HG03025 (cell line): ENCODE results near the gene RPL4.
A peak's percentile ranks its signal among the peaks of the same experiment; 100 is the strongest.
"Not testable (repeated sequence)": the region's sequence is repeated elsewhere in the genome, so short reads cannot be mapped to it uniquely, and the experiment has no call there.

Experiments
- ATAC-seq: cut with Tn5 transposase; IDR thresholded peaks from one replicate; pipeline ENCODE4 v1.9.1; 2021; ENCODE audit warnings: mild to moderate bottlenecking, moderate library complexity; ENCODE audit not compliant: unreplicated experiment, low FRiP score

The RPL4 gene

DNA sequence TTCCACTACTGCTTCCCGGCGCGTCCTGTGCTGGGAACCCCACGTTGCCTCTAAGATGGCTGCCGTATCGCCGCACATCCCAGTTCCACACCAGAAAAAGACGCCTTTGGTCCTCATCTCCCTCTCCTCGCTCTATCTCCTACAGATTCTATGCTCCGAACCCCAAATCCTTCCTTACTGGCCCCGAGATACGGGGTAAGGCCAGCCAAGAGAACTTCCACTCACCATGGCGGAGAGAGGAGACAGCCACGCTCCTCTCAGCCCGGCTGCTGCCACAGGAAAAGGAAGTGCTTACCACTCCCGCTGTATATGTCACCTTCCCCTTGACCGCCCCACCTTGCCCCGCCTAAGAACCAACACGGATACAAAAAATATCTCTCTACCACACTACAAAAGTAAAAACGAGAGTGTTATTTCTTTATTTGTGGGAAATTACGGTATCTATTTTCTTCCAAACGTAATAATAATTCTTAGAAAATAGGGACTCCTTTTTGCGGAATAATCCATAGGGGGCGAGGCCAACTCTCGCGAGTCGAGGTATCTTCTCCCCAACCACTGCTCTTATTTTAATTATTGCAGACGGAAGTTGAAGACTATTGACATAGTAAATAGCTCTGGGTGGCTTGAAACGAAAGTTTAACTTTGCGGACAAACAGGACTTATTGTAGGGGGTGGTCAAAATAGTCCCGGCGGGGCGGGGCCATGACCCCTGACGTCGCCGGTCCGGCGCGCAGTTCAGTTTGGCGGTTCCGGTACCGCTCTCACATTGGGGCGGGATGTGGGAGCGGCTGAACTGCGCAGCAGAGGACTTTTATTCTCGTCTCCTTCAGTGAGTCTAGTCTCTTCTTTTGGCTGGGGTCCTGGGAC is at the start of gene RPL4, which contains the start of gene ZWILCH:
Gene RPL4, minus strand, starts transcription at position 293 of the 867 bp plus-strand sequence. Its CDS starts 65 bp downstream, at position 228.
Gene ZWILCH, plus strand, starts transcription at position 764 of the 867 bp plus-strand sequence. Its CDS starts 13 bp downstream, at position 777.
- ATAC-seq, result peak; percentile 76

DNA sequence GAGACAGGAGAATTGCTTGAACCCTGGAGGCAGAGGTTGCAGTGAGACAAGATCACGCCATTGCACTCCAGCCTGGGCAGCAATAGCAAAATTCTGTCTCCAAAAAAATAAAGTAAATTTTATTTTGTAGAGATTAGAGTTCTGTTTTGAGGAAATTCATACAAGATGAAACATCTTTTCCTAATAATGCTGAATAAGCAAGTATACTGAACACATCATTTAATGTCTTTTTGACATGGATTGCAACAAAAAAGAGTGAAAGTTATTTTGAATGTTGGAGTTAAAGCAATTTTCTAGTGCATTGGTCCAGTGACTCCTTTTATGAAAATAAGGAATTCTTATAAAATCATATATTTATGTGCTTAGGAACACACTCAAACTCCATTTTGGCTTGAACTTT is 40.6 kb upstream of the RPL4 start:
- no peak for ATAC-seq

DNA sequence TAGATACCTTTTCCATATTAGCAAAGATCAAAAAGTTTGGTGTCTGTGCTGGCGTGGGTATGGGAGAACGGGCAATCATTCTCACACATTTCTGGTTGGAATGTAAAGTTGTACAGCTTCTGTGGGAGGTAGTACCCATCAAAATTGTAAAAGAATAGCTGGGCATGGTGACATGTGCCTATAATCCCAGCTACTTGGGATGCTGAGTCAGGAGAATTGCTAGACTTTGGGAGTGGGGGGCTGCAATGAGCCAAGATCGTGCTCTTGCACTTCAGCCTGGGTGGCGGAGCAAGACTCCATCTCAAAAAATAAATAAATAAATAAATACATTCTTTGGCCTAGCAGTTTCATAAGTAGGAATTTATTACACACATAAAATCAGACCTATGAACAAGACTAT is 38.2 kb upstream of the RPL4 start:
- no peak for ATAC-seq

DNA sequence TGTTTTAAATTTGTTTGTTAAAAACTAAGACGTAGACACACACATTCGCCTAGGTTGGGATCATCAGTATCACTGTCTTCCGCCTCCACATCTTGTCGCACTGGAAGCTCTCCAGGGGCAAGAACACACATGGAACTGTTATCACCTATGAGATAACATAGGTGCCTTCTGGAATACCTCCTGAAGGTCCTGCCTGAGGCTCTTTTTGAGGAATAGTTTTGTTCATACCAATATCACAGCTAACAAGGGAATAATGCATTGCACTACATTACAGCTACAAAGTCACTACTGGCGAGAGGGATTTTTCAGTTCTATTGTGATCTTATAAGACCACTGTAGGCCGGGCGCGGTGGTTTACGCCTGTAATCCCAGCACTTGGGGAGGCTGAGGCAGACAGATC is 30.4 kb upstream of the RPL4 start:
- no peak for ATAC-seq

DNA sequence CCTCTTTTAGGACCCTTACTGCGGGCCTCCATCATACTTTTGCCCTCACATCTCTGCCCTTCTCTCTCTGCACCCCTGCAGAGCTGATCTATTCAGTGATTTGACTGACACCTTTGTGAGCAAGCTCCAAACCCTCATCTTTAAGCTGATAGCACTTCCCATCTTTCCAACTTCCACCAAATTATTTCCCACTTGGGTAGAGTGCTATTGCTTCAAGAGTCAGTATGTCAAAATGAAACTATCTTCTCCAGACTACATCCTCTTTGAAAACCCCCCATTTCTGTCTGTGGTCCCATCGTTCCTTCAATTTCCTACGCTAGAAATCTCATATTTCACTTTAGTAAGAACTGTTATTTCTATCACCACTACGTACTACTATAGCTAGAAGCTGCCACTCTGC is 20.2 kb upstream of the RPL4 start:
- ATAC-seq, result no peak

DNA sequence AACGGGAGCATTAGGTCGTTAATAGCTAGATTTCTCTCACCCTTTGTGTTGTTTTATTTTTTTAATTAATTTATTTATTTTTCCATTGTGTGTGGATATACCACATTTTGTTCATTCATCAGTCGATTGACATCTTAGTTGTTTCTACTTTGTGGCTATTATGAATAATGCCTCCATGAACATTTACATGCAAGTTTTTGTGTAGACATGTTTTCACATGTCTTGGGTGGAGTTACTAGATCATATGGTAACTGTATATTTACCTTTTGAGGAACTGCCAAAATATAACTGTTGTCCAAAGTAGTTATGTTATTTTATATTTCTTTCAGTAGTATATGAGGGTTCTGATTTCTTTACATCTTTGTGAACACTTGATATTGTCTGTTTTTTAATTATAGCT is 19.3 kb upstream of the RPL4 start:
- ATAC-seq, result no peak

DNA sequence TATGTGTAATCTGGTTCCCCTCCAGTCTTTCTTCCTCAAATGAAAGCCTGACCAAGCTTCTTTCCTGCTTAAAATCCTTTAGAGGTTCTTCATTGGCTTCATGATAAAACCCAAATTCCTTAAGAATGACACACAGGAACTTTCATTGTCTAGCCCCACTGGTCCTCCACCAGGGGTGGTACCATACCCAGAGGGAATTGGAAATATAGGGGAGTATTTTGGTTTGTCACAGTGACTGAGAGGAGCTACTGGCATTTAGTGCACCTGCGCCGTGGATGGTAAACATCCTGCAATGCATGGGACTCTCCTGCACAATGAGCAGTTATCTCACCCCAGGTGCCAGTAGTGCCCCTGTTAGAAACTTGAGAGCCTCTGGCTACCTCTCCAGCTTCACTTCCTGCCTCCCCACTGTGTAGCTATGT is 11.3 kb upstream of the RPL4 start:
- no peak for ATAC-seq

DNA sequence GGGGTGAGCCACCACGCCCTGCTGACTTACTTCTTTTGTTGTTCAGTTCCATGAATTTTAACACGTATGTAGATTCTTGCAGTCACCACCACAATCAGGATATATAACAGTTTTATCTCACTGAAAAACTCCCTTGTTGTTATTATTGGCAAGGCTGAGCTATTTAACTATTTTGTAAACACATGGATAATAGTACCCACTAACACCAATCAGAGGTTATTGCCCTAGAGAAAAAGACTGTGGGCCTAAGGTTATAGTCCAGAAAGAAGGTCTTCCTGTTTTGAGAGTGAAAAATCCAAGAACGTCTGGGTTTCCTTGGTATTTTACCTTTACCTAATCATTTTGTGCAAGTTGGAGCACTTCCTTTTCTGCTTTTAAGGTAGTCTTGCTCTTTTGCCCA is 9.9 kb upstream of the RPL4 start:
- no peak for ATAC-seq

DNA sequence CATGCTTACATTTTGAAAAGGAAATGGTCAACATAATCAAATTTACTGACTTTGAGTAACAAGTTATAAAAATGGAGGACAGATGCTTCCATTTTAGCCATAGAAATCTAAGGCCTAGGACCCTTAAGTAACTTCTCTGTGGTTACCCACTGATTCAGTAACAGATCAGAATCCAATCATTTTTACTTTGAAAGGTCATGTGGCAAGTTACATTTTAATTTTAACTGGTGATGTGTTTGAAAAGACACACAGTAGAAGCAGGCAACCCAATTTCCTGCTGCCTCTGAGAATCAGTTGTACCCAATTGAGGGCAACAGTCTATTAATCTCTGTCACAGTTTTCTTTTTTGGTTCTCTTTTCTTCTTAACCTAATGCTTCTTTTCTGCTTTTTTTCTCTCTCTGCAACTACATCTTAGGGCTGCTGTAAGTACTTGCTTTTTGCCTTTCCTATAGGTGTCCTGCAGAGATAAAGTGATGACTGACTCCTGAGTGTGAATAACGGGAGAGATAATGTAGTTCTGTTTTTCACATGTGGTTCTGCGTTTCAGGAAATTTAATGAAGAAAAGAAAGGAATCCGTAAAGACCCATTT is 3.7 kb upstream of the RPL4 start:
- no peak for ATAC-seq

DNA sequence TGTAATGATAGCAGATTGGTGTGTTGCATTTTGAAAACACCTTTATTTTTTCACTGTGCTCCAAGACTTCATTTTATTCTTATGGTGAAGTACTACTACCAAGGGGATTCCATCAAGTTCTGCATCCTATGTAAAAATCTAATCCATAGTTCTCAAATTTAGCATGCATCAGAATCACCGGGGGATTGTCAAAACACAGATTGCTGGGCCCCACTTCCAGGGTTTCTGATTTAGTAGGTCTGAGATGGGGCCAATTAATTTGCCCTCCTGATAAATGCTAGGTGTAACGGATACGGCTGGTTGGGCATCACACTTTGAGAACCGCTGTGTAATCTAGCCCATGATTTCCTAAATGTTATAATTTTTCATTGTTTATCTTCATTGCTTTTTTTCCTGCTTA is 1.2 kb upstream of the RPL4 start:
- ATAC-seq, result no peak

DNA sequence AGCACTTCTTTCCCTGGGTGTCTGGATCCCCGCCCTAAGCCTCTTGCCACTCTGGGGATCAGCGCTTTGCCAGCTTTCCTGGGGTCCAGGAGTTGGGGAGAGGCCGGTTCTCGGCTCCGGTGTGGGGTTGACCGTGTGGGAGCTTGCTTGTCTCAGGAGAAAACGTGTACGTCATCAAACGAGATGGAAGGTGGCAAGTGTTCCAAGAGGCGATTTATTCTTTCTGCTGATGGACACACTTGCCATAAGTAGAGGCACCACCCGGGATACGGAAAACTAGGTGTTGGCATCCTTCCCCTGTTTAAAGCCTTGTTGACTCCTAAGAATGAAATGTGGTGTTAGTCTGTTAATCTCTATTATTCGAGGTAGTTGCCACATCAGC is 766 bp upstream of the RPL4 start:
- no peak for ATAC-seq

DNA sequence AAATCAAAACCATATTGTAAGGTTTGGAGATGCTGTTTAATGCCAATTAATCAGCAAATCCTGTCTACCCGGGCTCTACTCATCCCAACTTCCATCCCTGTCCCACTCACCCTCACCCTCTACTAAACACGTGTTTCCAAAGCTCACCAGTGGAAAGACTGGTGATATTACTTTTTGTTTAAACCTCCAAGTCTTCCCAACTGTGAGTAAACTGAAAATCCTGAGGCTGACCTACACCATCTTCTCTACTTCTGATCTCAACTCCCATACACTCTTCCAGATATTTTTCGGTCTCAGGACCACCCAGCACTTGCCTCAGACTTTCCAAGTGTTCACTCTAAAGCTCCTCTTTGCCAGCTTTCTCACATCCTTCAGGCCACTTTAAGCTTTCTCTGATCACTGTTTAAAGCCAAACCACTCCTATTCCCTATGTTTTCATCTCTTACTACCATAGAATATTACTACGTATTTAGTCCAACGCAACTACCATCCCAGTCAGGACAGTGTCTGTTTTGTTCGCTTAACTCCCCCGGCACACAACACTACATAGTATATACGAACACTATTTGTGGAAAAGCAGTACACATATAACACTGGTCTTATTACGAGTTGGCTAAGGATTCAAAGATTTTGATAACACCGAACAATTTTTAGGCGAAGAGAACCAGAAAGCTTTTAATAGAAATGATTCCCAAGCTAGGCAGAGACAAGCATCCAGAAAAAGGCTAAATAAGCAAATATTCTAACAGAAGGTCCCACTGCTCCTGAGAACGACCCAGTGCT is 684 bp downstream of the RPL4 start:
- no peak for ATAC-seq

DNA sequence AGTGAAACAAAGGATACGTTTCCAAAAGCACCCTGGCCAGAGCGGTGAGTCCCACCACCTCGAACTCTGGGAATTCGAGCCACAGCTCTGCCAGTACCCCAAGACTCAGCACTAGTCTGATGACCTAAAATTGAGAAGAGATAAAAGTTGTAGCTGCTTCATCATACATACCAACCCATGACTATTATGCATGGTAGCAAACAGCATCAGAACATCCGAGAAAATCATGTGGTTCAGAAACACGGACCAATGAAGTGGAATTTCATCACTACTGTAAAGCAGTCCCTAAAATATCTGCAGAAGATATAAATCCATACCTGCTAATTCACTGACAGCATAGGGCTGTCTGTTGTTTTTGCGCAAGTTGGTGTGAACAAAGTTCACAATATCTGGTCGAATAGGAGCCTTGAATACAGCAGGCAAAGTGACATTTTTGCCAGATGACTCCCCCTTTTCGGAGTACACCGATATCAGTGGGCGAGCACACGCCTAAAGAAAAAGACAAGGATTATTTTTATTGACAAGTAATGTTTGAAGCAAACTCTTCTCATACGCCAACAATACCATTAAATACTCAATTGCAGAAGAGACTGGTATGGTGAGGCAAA is 1.5 kb downstream of the RPL4 start:
- ATAC-seq, result not testable (repeated sequence)

DNA sequence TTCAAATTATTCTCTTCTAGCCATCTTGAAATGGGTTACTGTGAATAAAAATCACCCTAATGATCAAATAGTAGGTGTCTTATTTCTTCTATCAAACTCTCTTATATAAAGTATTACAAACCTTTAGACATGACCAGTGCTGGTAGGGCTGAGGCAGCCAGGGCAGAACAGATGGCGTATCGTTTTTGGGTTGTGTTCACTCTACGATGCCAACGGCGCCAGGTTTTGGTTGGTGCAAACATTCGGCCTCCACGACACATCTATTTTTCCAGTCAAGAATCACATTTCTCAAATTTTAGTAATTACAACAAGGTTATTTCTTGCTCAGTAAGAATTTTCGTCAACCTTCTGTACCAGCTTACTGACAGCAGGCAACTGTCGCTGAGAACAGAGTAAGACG is 2.2 kb downstream of the RPL4 start:
- no peak for ATAC-seq

DNA sequence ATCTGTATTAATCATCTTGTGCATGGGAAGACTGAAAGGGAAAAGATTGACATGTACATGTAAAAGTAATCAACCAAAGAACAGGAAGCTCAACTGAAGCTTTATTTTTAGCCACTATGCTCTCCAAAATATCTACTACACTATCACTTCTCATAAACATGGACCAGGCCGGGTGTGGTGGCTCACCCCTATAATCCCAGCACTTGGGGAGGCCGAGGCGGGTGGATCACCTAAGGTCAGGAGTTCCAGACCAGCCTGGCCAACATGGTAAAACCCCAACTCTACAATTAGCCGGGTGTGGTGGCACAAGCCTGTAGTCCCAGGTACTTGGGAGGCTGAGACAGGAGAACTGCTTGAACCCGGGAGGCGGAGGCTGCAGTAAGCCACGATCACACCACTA is 4.3 kb downstream of the RPL4 start:
- not testable (repeated sequence) for ATAC-seq

DNA sequence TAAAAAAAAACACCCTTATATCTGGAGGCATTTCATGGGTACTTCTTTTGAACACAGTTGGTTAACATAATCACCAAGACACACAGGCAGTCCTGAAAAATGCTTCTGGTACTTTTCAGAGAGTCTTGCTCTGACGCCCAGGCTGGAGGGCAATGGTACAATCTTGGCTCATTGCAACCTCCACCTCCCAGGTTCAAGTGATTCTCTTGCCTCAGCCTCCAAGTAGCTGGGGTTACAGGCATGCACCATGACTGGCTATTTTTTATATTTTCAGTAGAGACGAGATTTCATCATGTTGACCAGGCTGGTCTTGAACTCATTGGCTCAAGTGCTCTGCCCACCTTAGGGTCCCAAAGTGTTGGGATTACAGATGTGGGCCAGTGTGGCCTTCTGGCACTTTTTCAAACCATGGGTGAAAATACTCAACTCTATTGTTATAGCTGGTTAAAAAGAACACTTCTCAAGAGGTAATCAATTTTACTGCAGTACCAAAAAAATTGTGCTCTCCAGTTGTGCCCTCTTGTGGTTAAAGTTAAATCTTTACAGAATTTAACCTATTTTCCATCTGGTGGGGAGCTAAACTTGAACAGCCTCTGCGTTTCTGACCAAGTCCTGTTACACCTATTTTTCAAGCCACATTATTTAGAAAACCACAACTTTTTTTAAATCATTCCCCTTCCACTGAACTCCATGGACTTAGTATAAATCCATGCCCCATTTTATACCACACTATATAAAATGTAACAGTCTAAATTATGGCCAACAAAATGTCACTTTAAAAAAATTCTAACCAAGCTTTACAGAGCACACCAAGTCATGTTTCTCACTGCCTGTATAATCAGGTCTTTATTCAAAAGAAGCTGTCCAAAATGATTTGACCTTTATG is 5.9 kb downstream of the RPL4 start:
- no peak for ATAC-seq

DNA sequence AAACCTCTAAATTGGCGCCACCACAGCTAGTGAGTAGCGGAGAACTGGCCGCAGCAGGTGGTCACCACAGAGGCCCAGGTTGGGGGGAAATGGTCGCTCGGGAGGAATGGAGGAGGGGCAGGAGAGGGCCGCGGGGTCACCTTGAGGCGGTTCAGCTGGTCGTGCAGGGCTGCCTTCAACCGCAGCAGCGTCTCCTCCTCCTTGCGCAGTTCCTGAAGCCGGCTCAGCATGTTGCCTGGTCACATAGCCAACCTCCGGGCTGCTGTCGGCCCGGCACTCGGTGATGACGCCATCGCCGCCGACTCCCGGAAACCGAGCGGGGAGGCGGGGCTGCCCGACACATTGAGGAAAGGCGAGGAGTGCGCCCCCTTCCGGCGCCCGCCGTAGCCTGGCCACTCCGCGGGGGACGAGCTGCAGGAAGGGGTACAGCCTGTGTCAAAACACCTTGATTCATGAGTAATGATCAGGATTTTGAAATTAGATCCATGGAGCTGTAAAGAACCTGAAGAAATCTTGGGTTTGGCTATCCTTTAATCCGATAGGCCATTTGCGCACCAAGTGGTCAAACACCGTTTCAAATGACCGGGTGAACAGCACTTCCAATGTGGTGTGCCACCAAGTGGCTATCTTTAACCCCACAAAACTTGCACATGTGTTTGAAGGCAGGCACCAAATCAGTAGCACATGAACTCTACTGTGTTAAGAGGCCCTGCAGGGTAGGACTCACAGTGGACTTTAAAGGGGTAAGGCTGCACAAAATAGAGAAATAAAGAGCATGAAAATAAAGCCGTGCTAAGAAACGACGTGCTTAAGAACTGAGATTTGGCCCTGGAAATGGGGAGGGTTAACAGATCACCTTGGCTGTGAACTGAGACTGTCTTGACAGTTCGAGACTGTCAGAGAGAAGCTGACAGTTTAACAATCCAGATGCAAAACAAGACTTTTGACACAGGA is 6.9 kb downstream of the RPL4 start, which contains the start of gene SNAPC5:
Gene SNAPC5, minus strand, starts transcription at position 261 of the 954 bp plus-strand sequence. Its CDS starts 31 bp downstream, at position 230.
- ATAC-seq, result peak; percentile 89

DNA sequence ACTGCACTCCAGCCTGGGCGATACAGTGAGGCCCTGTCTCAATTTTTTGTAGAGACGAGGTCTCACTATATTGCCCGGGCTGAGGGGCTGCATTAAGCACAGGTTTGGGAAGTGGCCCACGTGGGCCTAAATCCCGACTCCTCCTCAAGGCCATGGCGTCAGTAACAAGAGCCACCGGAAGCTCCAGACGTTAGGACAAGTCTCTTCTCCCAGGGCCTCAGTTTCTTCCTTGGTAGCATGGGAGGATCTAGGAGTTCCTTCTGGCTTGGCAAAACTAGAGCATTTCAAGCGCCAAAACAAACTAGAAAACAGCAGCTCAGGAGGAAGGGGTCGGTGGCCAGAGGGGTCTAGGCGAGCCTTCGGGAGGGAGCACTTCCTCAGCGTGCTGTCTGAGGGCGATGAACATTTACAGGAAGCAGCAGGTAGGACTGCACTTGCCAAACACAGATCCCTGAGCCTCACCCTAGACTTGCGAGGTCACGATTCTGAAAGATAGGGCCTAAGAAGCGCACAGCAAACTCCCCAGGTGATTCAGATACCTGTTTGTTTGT is 7.6 kb downstream of the RPL4 start:
- no peak for ATAC-seq
